GM18526 (cell line): ENCODE measurements around the gene HLA-DMB.
A peak's percentile ranks its signal among the peaks of the same experiment; 100 is the strongest.

Experiments used
- POLR2A ChIP-seq: IDR thresholded peaks from 3 replicates; pipeline ENCODE4 v1.6.1; 2011; ENCODE audit not compliant: insufficient read length; ENCODE audit errors: extremely low read depth

Gene HLA-DMB

GRCh38 chr6:32906539-32906938, 34.3 kb downstream of the HLA-DMB start:
- no peak for TF ChIP-seq POLR2A

DNA sequence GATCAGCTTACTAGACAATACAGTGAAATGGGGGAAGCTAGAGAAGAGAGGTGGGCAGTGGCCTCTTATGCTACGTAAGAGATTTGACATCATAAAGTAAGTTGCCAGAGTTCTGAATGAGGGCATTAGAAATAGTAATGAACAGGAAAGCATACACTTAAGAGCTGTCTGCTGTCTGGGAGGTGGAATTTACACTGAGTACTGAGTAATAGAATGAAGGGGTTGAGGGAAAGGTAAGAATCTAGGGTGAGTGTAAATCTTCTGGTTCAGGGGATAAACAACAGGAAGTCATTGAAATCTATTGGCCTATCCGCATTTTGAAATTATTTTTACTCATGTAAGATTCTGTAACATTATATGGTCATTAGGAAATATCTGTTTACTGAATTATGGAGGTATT, 35.8 kb downstream of the HLA-DMB start:
- TF ChIP-seq POLR2A, result no peak

DNA sequence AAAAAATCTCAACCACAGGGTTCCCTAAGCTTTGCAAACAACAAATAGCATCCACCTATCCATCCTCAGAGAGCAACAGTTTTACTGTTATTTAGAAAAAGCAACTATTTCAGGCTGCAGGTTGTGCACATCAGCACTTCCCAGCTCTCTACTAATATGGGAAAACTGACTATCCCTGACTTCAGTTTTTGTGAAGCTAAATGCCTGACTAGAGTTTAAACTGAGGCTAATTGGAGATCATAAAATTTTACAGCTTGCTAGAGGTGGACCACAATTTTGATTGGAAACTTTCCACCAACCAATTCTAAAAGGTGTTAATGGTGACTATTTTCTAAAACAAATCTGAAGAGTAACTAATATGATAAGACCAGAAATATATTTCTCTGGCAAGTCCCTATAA, 36.9 kb downstream of the HLA-DMB start:
- TF ChIP-seq POLR2A, result no peak

GRCh38 chr6:32895006-32895345, 45.9 kb downstream of the HLA-DMB start:
- TF ChIP-seq POLR2A, result no peak

DNA sequence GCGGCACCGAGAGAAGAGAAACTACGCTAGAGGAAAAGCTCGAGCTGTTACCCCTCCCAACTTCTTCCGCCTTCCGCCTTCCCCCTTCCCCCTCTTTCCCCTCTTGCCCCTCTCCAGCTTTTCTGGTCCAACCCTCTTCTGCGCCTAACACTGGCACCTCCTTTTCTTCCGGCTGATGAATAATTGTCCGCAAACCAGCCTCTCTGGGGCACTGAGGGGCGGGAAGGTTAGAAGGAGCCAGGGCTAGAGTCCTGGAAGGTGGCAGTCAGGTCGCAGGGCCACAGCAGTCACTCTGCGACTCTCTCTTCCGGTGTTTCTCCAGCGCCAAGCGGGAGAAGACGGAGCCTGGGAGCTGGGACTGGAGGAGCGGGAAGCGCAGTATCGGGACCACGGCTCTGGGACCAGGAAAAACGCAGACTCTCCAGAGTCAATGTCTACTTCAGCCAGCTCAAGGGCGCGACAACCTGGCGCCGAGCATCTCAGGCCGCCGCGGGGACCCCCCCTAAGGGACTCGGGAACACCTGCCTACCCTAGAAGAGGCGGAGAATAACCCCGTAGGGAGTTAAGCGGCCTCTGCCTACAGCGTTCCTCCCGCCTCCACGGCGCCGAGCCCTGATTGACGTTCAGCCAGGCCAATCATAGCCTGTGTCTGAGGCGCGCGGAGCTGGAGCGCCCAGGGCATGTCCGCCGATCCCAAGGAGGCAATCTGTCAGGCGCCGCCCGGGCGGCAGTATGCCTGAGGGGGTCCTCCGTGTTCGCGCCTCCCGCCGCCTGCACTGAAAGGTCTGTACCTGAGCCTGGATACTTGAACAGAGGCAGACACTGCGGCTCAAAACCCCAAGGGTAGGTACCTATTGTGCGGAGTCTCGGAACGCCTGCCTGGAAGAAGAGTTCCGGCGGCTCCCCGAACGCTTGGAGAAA, 46.5 kb downstream of the HLA-DMB start:
- peak; percentile 74 for TF ChIP-seq POLR2A

- TF ChIP-seq POLR2A, result no peak
These were observed 50.0 kb downstream of the HLA-DMB start for GRCh38 chr6:32890831-32891230.

DNA sequence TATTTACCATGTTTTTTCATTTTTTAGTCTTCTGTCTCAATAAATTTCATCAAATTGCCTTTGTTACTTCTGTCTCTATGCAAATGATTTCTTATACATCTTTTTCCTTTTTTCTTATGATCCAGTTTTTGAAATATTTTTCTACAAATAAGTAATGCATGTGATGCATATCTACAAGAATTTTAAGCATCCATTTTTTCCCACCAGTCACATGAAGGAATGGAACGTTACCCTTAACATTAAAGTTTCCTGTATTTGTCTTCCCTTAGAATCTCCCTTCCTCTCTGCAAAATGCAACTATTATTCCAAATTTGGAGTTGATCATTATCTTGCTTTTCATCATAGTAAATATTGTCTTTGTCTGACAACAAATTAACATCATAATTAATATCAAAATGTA, 51.3 kb downstream of the HLA-DMB start:
- no peak for TF ChIP-seq POLR2A

GRCh38 chr6:32888576-32888975, 52.3 kb downstream of the HLA-DMB start:
- TF ChIP-seq POLR2A, result no peak

GRCh38 chr6:32887616-32888015, 53.2 kb downstream of the HLA-DMB start:
- no peak for TF ChIP-seq POLR2A

GRCh38 chr6:32886681-32887383, 54.0 kb downstream of the HLA-DMB start:
- no peak for TF ChIP-seq POLR2A

GRCh38 chr6:32885698-32886286, 55.0 kb downstream of the HLA-DMB start:
- TF ChIP-seq POLR2A, result no peak
